HG03103 (cell line): ENCODE data around the gene IL18BP.

ENCODE experiments used
- ATAC-seq: cut with Tn5 transposase; IDR thresholded peaks from one replicate; pipeline ENCODE4 v1.9.1; 2021; ENCODE audit warnings: low read depth; ENCODE audit not compliant: unreplicated experiment

The IL18BP gene

GRCh38 chr11:72040491-72041363 lies 42.0 kb downstream of the IL18BP start:
- ATAC-seq, result no peak

- no peak for ATAC-seq
These were observed 42.8 kb downstream of the IL18BP start for GRCh38 chr11:72041364-72042063.

GRCh38 chr11:72042064-72042745 lies 43.5 kb downstream of the IL18BP start:
- ATAC-seq, result no peak

- ATAC-seq, result no peak
These were observed 47.1 kb downstream of the IL18BP start for GRCh38 chr11:72045849-72046248.

- ATAC-seq, result no peak
These were observed 50.2 kb downstream of the IL18BP start for GRCh38 chr11:72048766-72049460.
